BE2C (cell line): Measurements from ENCODE around the gene PEX10.

Experiments used
- DNase-seq: peaks from one replicate; pipeline ENCODE4 v3.0.0-alpha.2; 2020
- H3K27me3 ChIP-seq: fragments of 250-450 bp; sonication (Bioruptor Pico); 2 replicates; pipeline ENCODE4 v1.5.1; 2020; ENCODE audit warnings: mild to moderate bottlenecking
- H3K36me3 ChIP-seq: fragments of 250-450 bp; sonication (Bioruptor Pico); 2 replicates; pipeline ENCODE4 v1.5.1; 2020; ENCODE audit warnings: mild to moderate bottlenecking
- H3K4me1 ChIP-seq: fragments of 250-450 bp; sonication (Bioruptor Pico); 2 replicates; pipeline ENCODE4 v1.5.1; 2020
- H3K4me3 ChIP-seq: 2 replicates; pipeline ENCODE4 v1.5.1; 2011; ENCODE audit warnings: low read depth, low read length
- H3K9me3 ChIP-seq: fragments of 250-450 bp; sonication (Bioruptor Pico); 2 replicates; pipeline ENCODE4 v1.5.1; 2020
- TF ChIP-seq, protein P1 (sequence below): IDR thresholded peaks from 2 replicates; pipeline ENCODE4 v1.5.1; 2012; ENCODE audit warnings: mild to moderate bottlenecking, low read depth, low read length

PEX10 gene

GRCh38 chr1:2397007-2397679 lies 15.2 kb downstream of the PEX10 start:
- H3K4me3 ChIP-seq = no peak overlapping the region
- no peaks in the 10 kb centered on the region for H3K4me1 ChIP-seq
- DNase-seq = no peak
- H3K9me3 ChIP-seq = no peaks in the 10 kb centered on the region
- TF ChIP-seq, protein P1, sequence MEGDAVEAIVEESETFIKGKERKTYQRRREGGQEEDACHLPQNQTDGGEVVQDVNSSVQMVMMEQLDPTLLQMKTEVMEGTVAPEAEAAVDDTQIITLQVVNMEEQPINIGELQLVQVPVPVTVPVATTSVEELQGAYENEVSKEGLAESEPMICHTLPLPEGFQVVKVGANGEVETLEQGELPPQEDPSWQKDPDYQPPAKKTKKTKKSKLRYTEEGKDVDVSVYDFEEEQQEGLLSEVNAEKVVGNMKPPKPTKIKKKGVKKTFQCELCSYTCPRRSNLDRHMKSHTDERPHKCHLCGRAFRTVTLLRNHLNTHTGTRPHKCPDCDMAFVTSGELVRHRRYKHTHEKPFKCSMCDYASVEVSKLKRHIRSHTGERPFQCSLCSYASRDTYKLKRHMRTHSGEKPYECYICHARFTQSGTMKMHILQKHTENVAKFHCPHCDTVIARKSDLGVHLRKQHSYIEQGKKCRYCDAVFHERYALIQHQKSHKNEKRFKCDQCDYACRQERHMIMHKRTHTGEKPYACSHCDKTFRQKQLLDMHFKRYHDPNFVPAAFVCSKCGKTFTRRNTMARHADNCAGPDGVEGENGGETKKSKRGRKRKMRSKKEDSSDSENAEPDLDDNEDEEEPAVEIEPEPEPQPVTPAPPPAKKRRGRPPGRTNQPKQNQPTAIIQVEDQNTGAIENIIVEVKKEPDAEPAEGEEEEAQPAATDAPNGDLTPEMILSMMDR = no peak
- peaks cover 5% of the 10 kb centered on the region for H3K36me3 ChIP-seq
- no peaks in the 10 kb centered on the region for H3K27me3 ChIP-seq

- no peaks in the 10 kb centered on the region for H3K36me3 ChIP-seq
- TF ChIP-seq, protein P1 = no peak
- no peaks in the 10 kb centered on the region for H3K27me3 ChIP-seq
- no peak overlapping the region for H3K4me3 ChIP-seq
- H3K4me1 ChIP-seq = no peaks in the 10 kb centered on the region
- H3K9me3 ChIP-seq = no peaks in the 10 kb centered on the region
- DNase-seq = no peak
Measured at GRCh38 chr1:2396476-2396875, 15.9 kb downstream of the PEX10 start.

GRCh38 chr1:2396059-2396458 lies 16.3 kb downstream of the PEX10 start:
- no peak for DNase-seq
- H3K9me3 ChIP-seq = no peaks in the 10 kb centered on the region
- TF ChIP-seq, protein P1 = no peak
- no peaks in the 10 kb centered on the region; the same call in 1 of the 2 replicates for H3K36me3 ChIP-seq
- H3K4me1 ChIP-seq = no peaks in the 10 kb centered on the region
- H3K27me3 ChIP-seq = no peaks in the 10 kb centered on the region
- no peak overlapping the region for H3K4me3 ChIP-seq

DNA sequence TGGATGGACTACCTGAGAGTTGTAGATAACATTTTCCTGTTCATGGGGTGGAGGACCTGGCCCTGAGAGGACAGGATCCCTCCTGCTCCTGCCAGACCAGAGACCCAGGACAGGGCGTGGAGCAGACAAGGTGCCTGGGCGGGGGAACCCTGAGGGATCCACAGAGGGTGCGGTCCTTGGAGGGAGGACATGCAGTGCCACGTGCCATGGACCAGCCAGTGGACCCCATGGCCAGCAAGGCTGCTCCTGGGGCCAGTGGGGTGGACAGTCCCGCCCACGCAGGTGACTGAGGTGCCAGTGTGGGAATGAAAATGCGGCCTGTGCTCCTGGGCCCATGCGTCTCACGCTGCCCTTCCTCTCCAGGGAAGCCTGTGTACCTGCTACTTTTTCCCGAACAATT lies 17.1 kb downstream of the PEX10 start:
- TF ChIP-seq, protein P1 = no peak
- Histone ChIP-seq H3K4me1 (no peaks in the 10 kb centered on the region), H3K9me3 (no peaks in the 10 kb centered on the region), H3K4me3 (no peak overlapping the region), H3K36me3 (no peaks in the 10 kb centered on the region; the same call in 1 of the 2 replicates), H3K27me3 (no peaks in the 10 kb centered on the region)
- DNase-seq = no peak

DNA sequence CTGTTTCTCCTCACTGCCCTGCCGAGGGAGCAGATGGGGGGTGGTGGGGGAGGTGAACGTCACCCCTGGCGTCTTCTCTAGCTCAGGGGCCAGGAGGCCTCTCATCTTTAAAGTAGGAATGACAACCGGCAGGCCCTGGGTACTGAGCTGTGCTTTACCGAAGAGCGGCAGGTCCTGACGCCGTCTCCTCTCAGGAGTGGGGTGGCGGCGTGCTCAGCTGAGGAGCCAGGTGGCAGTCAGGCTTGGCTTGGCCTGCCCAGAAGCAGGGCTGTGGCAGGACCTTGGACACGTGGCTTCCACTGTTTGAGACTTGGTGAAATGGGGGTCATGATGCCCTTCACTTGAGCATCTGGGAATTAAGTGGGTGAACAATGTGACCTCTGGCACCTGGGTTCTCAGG lies 17.6 kb downstream of the PEX10 start:
- H3K9me3 ChIP-seq = no peaks in the 10 kb centered on the region
- H3K4me3 ChIP-seq = no peak overlapping the region
- H3K4me1 ChIP-seq = no peaks in the 10 kb centered on the region
- no peak for DNase-seq
- no peaks in the 10 kb centered on the region for H3K27me3 ChIP-seq
- no peaks in the 10 kb centered on the region; the same call in 1 of the 2 replicates for H3K36me3 ChIP-seq
- TF ChIP-seq, protein P1 = no peak

- TF ChIP-seq, protein P1 = no peak
- Histone ChIP-seq H3K27me3 (no peaks in the 10 kb centered on the region), H3K4me1 (no peaks in the 10 kb centered on the region), H3K9me3 (no peaks in the 10 kb centered on the region), H3K36me3 (no peaks in the 10 kb centered on the region; the same call in 1 of the 2 replicates), H3K4me3 (no peak overlapping the region)
- DNase-seq = no peak
Measured at GRCh38 chr1:2394220-2394619, 18.1 kb downstream of the PEX10 start.
